HepG2 (cell line): ENCODE measurements around the gene SESN2. TPM values are rescaled to one million over a fixed set of nuclear protein-coding genes. Genes with fewer than 3 reads are reported as not detected.
A peak's percentile ranks its signal among the peaks of the same experiment; 100 is the strongest.

Experiments used
- ATAC-seq: fragments of 200-7000 bp; cut with Tn5 transposase; 3 replicates; pipeline ENCODE4 v1.9.1; 2020; ENCODE audit warnings: mild to moderate bottlenecking, moderate library complexity
- BruUV-seq: library from RNA; stranded (reverse); fragments of 400-500 nt; replicated peaks from 2 replicates; lab custom pipeline; 2021; lab: Mats Ljungman, UMichigan
- CTCF ChIA-PET: fragments of 300-600 bp; formaldehyde crosslinking; extraction: SDS; loops from one replicate; lab custom pipeline; 2021; ENCODE audit warnings: low total read pairs, inconsistent platforms, low intra/inter-chr PET ratio; lab: Yijun Ruan, JAX
- POLR2A ChIA-PET: fragments of 350-600 bp; sonication (Branson Sonifier 250); formaldehyde crosslinking; loops from one replicate; lab custom pipeline; 2020; ENCODE audit warnings: antibody characterized with exemption, inconsistent platforms; lab: Yijun Ruan, JAX
- DNase-seq: peaks from one replicate; pipeline ENCODE4 v3.0.0-alpha.2; 2015; ENCODE audit warnings: low spot score
- FAIRE-seq: peaks from 3 replicates; lab custom pipeline; 2011; peaks lifted over from hg19 to GRCh38; lab: Jason Lieb, UNC
- H2AFZ ChIP-seq: one replicate; pipeline ENCODE4 v1.6.1; 2011; ENCODE audit warnings: low read length, inconsistent platforms
- H3K27ac ChIP-seq: fragments of 300-600 bp; 3 replicates; pipeline ENCODE4 v1.8.0; 2011; ENCODE audit warnings: mixed run types, mild to moderate bottlenecking, mixed read lengths, low read length, inconsistent platforms; ENCODE audit not compliant: insufficient read depth; ENCODE audit errors: extremely low read length
- H3K27me3 ChIP-seq, 2 experiments: fragments of 200-600 bp in 1 of 2; 2 replicates in 1 of 2; 3 replicates in 1 of 2; pipeline versions ENCODE4 v1.6.0 to v1.8.0; 2011; ENCODE audit warnings: low read length in 2 of 2, mild to moderate bottlenecking in 2 of 2, moderate library complexity in 2 of 2, inconsistent platforms in 1 of 2; ENCODE audit not compliant: insufficient read depth in 2 of 2, control insufficient read depth in 1 of 2
- H3K36me3 ChIP-seq, 2 experiments: fragments of 200-600 bp in 1 of 2; replicated peaks in 1 of 2; 2 replicates in 1 of 2; 3 replicates in 1 of 2; pipeline versions ENCODE4 v1.5.1 to v1.8.0; 2011; ENCODE audit warnings: low read length in 2 of 2, inconsistent platforms in 1 of 2; ENCODE audit not compliant: insufficient read depth in 2 of 2, control insufficient read depth in 1 of 2
- H3K4me1 ChIP-seq: 2 replicates; pipeline ENCODE4 v1.5.1; 2012; ENCODE audit warnings: low read length, inconsistent platforms; ENCODE audit not compliant: insufficient read depth
- H3K4me2 ChIP-seq: 2 replicates; pipeline ENCODE4 v1.6.0; 2011; ENCODE audit warnings: low read depth, low read length, inconsistent platforms
- H3K4me3 ChIP-seq, 3 experiments: fragments of 200-600 bp in 1 of 3; sonication (generic), shearing (Covaris generic) in 1 of 3; replicated peaks in 1 of 3; 2 replicates each; pipeline ENCODE4 v1.5.1; 2011 to 2016; ENCODE audit warnings: low read length in 3 of 3, inconsistent platforms in 2 of 3, low read depth in 2 of 3, mild to moderate bottlenecking in 2 of 3, control low read depth in 1 of 3, mixed read lengths in 1 of 3; ENCODE audit not compliant: insufficient read depth in 1 of 3
- H3K79me2 ChIP-seq: one replicate; pipeline ENCODE4 v1.6.1; 2011; ENCODE audit warnings: low read length, inconsistent platforms; ENCODE audit not compliant: insufficient read depth
- H3K9ac ChIP-seq: 2 replicates; pipeline ENCODE4 v1.6.0; 2011; ENCODE audit warnings: mild to moderate bottlenecking, low read depth, low read length, inconsistent platforms; ENCODE audit not compliant: insufficient read depth
- H3K9me3 ChIP-seq: 2 replicates; pipeline ENCODE4 v1.5.1; 2012; ENCODE audit warnings: mild to moderate bottlenecking, low read length
- H4K20me1 ChIP-seq: 2 replicates; pipeline ENCODE4 v1.6.0; 2011; ENCODE audit warnings: inconsistent platforms, mild to moderate bottlenecking, low read length, moderate library complexity; ENCODE audit not compliant: insufficient read depth
- HNRNPL ChIP-seq: fragments of 200-400 bp; formaldehyde crosslinking; IDR thresholded peaks from 2 replicates; pipeline ENCODE4 v1.6.1; 2017; ENCODE audit warnings: mild to moderate bottlenecking, low read depth, low read length
- KLF13 ChIP-seq: sonication (generic); formaldehyde crosslinking; IDR thresholded peaks from 2 replicates; pipeline ENCODE4 v1.4.0; 2020; ENCODE audit warnings: mild to moderate bottlenecking, missing genetic modification reagents
- MEIS2 ChIP-seq: sonication (generic); formaldehyde crosslinking; IDR thresholded peaks from 2 replicates; pipeline ENCODE4 v1.9.0; 2021; ENCODE audit warnings: mild to moderate bottlenecking, missing genetic modification reagents
- ZNF530 ChIP-seq: sonication (generic); formaldehyde crosslinking; IDR thresholded peaks from 2 replicates; pipeline ENCODE4 v1.5.0; 2020; ENCODE audit warnings: low read depth, mild to moderate bottlenecking, missing genetic modification reagents
- WGBS: methylation state at CpG from one replicate; pipeline ENCODE4 v1.1.6; 2017; ENCODE audit warnings: low lambda C conversion rate; 5-methylcytosine and 5-hydroxymethylcytosine counted together
- in situ Hi-C: cut with HindIII; loops from 2 replicates; pipeline ENCODE4 v1.10.0; 2017; ENCODE audit warnings: low pct_unique_long_range_greater_than_20kb; ENCODE audit not compliant: extremely low pct_ligation_motif_present
- intact Hi-C: fragments of 100-400 bp; cut with micrococcal nuclease; formaldehyde crosslinking; loops from one replicate; pipeline ENCODE4 v1.10.0; 2022; ENCODE audit not compliant: unreplicated experiment
- polyA plus RNA-seq, 8 experiments: library from polyadenylated mRNA; depleted of rRNA in 3 of 8; stranded (reverse) in 7 of 8; unstranded in 1 of 8; fragments of >200 nt; fragmentation: Illumina TruSeq in 4 of 8; extraction: Trizol in 4 of 8; gene quantifications; 2 replicates each; pipeline versions ENCODE4 v1.2.1 to v1.2.3, GENCODE V29; 2011 to 2016; ENCODE audit warnings: low read depth in 4 of 8, missing spikeins in 1 of 8, mixed read lengths in 1 of 8; ENCODE audit not compliant: insufficient read depth in 1 of 8
- total RNA-seq, 5 experiments: library from RNA; depleted of rRNA; stranded (reverse); fragments of >200 nt; fragmentation: Illumina TruSeq; extraction: Trizol; gene quantifications; 2 replicates each; pipeline ENCODE4 v1.2.3, GENCODE V29; 2016; ENCODE audit warnings: low read depth in 1 of 5
- TF ChIP-seq, protein P1 (sequence below): sonication (generic); formaldehyde crosslinking; IDR thresholded peaks from 2 replicates; pipeline ENCODE4 v1.5.1; 2020; ENCODE audit warnings: mild to moderate bottlenecking, missing genetic modification reagents, borderline replicate concordance
- TF ChIP-seq, protein P2 (sequence below): sonication (generic); formaldehyde crosslinking; conservative IDR thresholded peaks from 2 replicates; pipeline ENCODE4 v1.4.0; 2020; ENCODE audit warnings: mild to moderate bottlenecking, missing genetic modification reagents, moderate library complexity

Gene SESN2
- total and polyA plus RNA-seq, 2 of the 13 experiments (the other 11 are each of a cell fraction or from before 2014, with no cell fraction given), result 13.2 to 19.1 TPM

DNA sequence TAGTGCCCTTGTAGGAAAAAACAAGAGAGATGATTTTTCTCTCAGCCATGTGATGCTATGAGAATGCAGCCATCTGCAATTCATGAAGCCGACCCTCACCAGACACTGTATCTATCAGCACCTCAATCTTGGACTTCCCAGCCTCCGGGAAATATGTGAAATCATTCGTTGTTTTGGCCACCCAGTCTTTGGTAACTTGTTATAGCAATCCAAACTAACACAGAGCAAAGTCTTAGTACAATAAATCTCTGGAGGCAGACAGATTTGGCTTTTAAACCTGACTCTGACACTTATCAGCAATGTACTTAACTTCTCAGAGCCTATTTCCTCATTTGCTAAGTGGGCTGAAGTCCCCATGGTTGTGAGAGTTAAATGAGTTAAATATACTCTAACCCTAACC lies 64.4 kb downstream of the SESN2 start:
- ChIA-PET POLR2A (no interaction called here), CTCF (no interaction called here)
- ATAC-seq (no peak), DNase-seq (no peak), FAIRE-seq (no peak)
- H3K9me3 ChIP-seq, result no peaks in the 10 kb centered on the region
- peak overlapping the region; percentile 25 for H2AFZ ChIP-seq
- no peaks in the 10 kb centered on the region for H3K27me3 ChIP-seq
- in situ Hi-C loops (no loop called here), intact Hi-C loops (loop anchor here (10.0 kb wide), 1 partner anchor 59 kb away; no protein-coding TSS in a partner anchor)
- H3K4me3 ChIP-seq, result no peak overlapping the region
- no peaks in the 10 kb centered on the region for H4K20me1 ChIP-seq
- H3K27ac ChIP-seq, result no peak overlapping the region
- no peaks in the 10 kb centered on the region for H3K79me2 ChIP-seq
- TF ChIP-seq MEIS2 (no peak), HNRNPL (no peak), KLF13 (CRISPR knock-in tag) (no peak), ZNF530 (no peak)
- TF ChIP-seq, protein P1, sequence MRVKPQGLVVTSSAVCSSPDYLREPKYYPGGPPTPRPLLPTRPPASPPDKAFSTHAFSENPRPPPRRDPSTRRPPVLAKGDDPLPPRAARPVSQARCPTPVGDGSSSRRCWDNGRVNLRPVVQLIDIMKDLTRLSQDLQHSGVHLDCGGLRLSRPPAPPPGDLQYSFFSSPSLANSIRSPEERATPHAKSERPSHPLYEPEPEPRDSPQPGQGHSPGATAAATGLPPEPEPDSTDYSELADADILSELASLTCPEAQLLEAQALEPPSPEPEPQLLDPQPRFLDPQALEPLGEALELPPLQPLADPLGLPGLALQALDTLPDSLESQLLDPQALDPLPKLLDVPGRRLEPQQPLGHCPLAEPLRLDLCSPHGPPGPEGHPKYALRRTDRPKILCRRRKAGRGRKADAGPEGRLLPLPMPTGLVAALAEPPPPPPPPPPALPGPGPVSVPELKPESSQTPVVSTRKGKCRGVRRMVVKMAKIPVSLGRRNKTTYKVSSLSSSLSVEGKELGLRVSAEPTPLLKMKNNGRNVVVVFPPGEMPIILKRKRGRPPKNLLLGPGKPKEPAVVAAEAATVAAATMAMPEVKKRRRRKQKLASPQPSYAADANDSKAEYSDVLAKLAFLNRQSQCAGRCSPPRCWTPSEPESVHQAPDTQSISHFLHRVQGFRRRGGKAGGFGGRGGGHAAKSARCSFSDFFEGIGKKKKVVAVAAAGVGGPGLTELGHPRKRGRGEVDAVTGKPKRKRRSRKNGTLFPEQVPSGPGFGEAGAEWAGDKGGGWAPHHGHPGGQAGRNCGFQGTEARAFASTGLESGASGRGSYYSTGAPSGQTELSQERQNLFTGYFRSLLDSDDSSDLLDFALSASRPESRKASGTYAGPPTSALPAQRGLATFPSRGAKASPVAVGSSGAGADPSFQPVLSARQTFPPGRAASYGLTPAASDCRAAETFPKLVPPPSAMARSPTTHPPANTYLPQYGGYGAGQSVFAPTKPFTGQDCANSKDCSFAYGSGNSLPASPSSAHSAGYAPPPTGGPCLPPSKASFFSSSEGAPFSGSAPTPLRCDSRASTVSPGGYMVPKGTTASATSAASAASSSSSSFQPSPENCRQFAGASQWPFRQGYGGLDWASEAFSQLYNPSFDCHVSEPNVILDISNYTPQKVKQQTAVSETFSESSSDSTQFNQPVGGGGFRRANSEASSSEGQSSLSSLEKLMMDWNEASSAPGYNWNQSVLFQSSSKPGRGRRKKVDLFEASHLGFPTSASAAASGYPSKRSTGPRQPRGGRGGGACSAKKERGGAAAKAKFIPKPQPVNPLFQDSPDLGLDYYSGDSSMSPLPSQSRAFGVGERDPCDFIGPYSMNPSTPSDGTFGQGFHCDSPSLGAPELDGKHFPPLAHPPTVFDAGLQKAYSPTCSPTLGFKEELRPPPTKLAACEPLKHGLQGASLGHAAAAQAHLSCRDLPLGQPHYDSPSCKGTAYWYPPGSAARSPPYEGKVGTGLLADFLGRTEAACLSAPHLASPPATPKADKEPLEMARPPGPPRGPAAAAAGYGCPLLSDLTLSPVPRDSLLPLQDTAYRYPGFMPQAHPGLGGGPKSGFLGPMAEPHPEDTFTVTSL (CRISPR knock-in tag), result no peak
- TF ChIP-seq, protein P2, sequence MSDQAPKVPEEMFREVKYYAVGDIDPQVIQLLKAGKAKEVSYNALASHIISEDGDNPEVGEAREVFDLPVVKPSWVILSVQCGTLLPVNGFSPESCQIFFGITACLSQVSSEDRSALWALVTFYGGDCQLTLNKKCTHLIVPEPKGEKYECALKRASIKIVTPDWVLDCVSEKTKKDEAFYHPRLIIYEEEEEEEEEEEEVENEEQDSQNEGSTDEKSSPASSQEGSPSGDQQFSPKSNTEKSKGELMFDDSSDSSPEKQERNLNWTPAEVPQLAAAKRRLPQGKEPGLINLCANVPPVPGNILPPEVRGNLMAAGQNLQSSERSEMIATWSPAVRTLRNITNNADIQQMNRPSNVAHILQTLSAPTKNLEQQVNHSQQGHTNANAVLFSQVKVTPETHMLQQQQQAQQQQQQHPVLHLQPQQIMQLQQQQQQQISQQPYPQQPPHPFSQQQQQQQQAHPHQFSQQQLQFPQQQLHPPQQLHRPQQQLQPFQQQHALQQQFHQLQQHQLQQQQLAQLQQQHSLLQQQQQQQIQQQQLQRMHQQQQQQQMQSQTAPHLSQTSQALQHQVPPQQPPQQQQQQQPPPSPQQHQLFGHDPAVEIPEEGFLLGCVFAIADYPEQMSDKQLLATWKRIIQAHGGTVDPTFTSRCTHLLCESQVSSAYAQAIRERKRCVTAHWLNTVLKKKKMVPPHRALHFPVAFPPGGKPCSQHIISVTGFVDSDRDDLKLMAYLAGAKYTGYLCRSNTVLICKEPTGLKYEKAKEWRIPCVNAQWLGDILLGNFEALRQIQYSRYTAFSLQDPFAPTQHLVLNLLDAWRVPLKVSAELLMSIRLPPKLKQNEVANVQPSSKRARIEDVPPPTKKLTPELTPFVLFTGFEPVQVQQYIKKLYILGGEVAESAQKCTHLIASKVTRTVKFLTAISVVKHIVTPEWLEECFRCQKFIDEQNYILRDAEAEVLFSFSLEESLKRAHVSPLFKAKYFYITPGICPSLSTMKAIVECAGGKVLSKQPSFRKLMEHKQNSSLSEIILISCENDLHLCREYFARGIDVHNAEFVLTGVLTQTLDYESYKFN (CRISPR knock-in tag), result no peak
- no peak overlapping the region for H3K9ac ChIP-seq
- WGBS, result 0% methylated on average over 3 of the region's 3 CpGs
- H3K4me2 ChIP-seq, result peak overlapping the region; percentile 35; the same call in 1 of the 2 replicates
- H3K36me3 ChIP-seq, result no peaks in the 10 kb centered on the region
- peaks cover 65% of the 10 kb centered on the region for H3K4me1 ChIP-seq
- BruUV-seq, result no TSS peak
